GM10248 (cell line): Measurements from ENCODE around the gene SLAIN1.

ENCODE experiments used
- CTCF ChIA-PET: fragments of 300-600 bp; sonication (Branson Sonifier 250); formaldehyde crosslinking; extraction: SDS; loops from one replicate; lab custom pipeline; 2021; ENCODE audit warnings: antibody characterized with exemption; lab: Yijun Ruan, JAX
- POLR2A ChIA-PET: fragments of 350-650 bp; sonication (Branson Sonifier 250); formaldehyde crosslinking; extraction: SDS; loops from one replicate; lab custom pipeline; 2020; ENCODE audit warnings: antibody characterized with exemption; lab: Yijun Ruan, JAX
- DNase-seq: peaks from one replicate; pipeline ENCODE4 v3.0.0; 2012; ENCODE audit errors: extremely low spot score
- CTCF ChIP-seq: IDR thresholded peaks from 2 replicates; pipeline ENCODE4 v1.5.1; 2012; ENCODE audit warnings: mild to moderate bottlenecking, low read depth; ENCODE audit errors: extremely low read depth, missing control alignments, control extremely low read depth

The SLAIN1 gene

GRCh38 chr13:77724092-77724491 lies 26.6 kb downstream of the SLAIN1 start:
- ChIA-PET POLR2A (no interaction called here), CTCF (interaction anchor here (0.9 to 1.5 kb wide), 2 partner anchors 22 to 131 kb away, joined by 3 read pairs; no protein-coding TSS in a partner anchor)
- no peak for TF ChIP-seq CTCF
- DNase-seq = no peak

- no peak for DNase-seq
- CTCF ChIA-PET = interaction anchor here (1.0 to 2.0 kb wide), 5 partner anchors 9 to 24 kb away, joined by 3 to 7 read pairs (median 5); no protein-coding TSS in a partner anchor
- TF ChIP-seq CTCF = no peak
- POLR2A ChIA-PET = interaction anchor here (0.6 kb wide), 1 partner anchor 1656 kb away, joined by 3 read pairs; no protein-coding TSS in a partner anchor
Observed at GRCh38 chr13:77725071-77725470, 27.6 kb downstream of the SLAIN1 start.

GRCh38 chr13:77728265-77729125 lies 31.0 kb downstream of the SLAIN1 start:
- TF ChIP-seq CTCF = no peak
- POLR2A ChIA-PET = interaction anchor here (0.5 kb wide), 1 partner anchor 9 kb away, joined by 3 read pairs; no protein-coding TSS in a partner anchor
- CTCF ChIA-PET = interaction anchor here (0.8 to 1.7 kb wide), 9 partner anchors 8 to 135 kb away, joined by 3 to 6 read pairs (median 3); no protein-coding TSS in a partner anchor
- DNase-seq = no peak

GRCh38 chr13:77729502-77730221 lies 32.2 kb downstream of the SLAIN1 start:
- DNase-seq = peak; percentile 31
- CTCF ChIA-PET = interaction anchor here (1.0 to 2.9 kb wide), 8 partner anchors 8 to 30 kb away, joined by 3 to 11 read pairs (median 5); no protein-coding TSS in a partner anchor
- TF ChIP-seq CTCF = no peak
- POLR2A ChIA-PET = no interaction called here

GRCh38 chr13:77730572-77730971 lies 33.1 kb downstream of the SLAIN1 start:
- ChIA-PET CTCF (interaction anchor here (0.7 to 2.9 kb wide), 6 partner anchors 10 to 22 kb away, joined by 3 to 11 read pairs (median 4); no protein-coding TSS in a partner anchor), POLR2A (no interaction called here)
- DNase-seq = no peak
- no peak for TF ChIP-seq CTCF

GRCh38 chr13:77732287-77732686 lies 34.8 kb downstream of the SLAIN1 start:
- POLR2A ChIA-PET = no interaction called here
- DNase-seq = no peak
- TF ChIP-seq CTCF = no peak
- CTCF ChIA-PET = interaction anchor here (2.0 to 2.4 kb wide), 2 partner anchors 17 to 139 kb away, joined by 7 to 9 read pairs; no protein-coding TSS in a partner anchor
